Heart left ventricle (tissue), 16 donors: ENCODE measurements around the gene CCDC136. TPM values are rescaled to one million over a fixed set of nuclear protein-coding genes. Genes with fewer than 3 reads are reported as not detected.

ENCODE experiments used
- ATAC-seq, 4 donors: fragments of 200-7000 bp; cut with Tn5 transposase; one replicate each; pipeline ENCODE4 v1.9.1; 2020 to 2022; ENCODE audit warnings: moderate library complexity in 4 of 4, mild to moderate bottlenecking in 3 of 4, moderate number of reproducible peaks in 1 of 4
- DNase-seq, 5 donors: peaks; one replicate each; pipeline ENCODE4 v3.0.0-alpha.2; 2020
- H3K27ac ChIP-seq, 12 donors: fragments of 200-600 bp; sonication (generic) in 4 of 12; one replicate each; pipeline versions ENCODE4 v1.5.0 to v1.8.0; 2016 to 2022; ENCODE audit warnings: mild to moderate bottlenecking in 2 of 12
- H3K27me3 ChIP-seq, 9 donors: fragments of 200-600 bp; sonication (generic) in 2 of 9; one replicate each; pipeline versions ENCODE4 v1.5.1 to v1.8.0; 2016 to 2022; ENCODE audit warnings: mild to moderate bottlenecking in 3 of 9
- H3K36me3 ChIP-seq, 9 donors: fragments of 200-600 bp; sonication (generic) in 2 of 9; one replicate each; pipeline versions ENCODE4 v1.5.0 to v1.8.0; 2018 to 2022; ENCODE audit warnings: mild to moderate bottlenecking in 2 of 9
- H3K4me1 ChIP-seq, 12 donors: fragments of 200-600 bp; sonication (generic) in 4 of 12; one replicate each; pipeline versions ENCODE4 v1.5.0 to v1.8.0; 2016 to 2022; ENCODE audit warnings: mild to moderate bottlenecking in 3 of 12
- H3K4me3 ChIP-seq, 12 donors: fragments of 200-600 bp; sonication (generic) in 4 of 12; one replicate each; pipeline versions ENCODE4 v1.5.0 to v1.8.0; 2017 to 2022; ENCODE audit warnings: mild to moderate bottlenecking in 9 of 12, moderate library complexity in 4 of 12
- H3K9me3 ChIP-seq, 12 donors: fragments of 200-600 bp; sonication (generic) in 4 of 12; one replicate each; pipeline versions ENCODE4 v1.5.0 to v1.8.0; 2016 to 2022; ENCODE audit warnings: mild to moderate bottlenecking in 1 of 12
- POLR2A ChIP-seq, 2 donors: fragments of 450-650 bp; IDR thresholded peaks; one replicate each; pipeline ENCODE4 v1.6.1; 2017; ENCODE audit warnings: antibody characterized with exemption in 2 of 2, mild to moderate bottlenecking in 2 of 2, moderate library complexity in 2 of 2
- WGBS, 4 donors: extraction: QIAGEN DNeasy Blood & Tissue Kit in 2 of 4; methylation state at CpG; one replicate each; pipeline versions ENCODE4 v1.1.5 to v1.1.7; 2013 to 2018; 5-methylcytosine and 5-hydroxymethylcytosine counted together
- intact Hi-C, 10 donors: fragments of 100-400 bp; cut with DNase I; formaldehyde crosslinking; loops; one replicate each; pipeline versions ENCODE4 v1.11.1 to v1.14.2; 2022
- polyA plus RNA-seq, 2 donors: library from polyadenylated mRNA; stranded (reverse); fragments of 200-250 nt; gene quantifications; one replicate each; pipeline ENCODE4 v1.2.3, GENCODE V29; 2013
- total RNA-seq, 9 donors: library from RNA; depleted of rRNA in 2 of 9; stranded (reverse); fragments of >200 nt in 2 of 9; fragmentation: NEBNext Ultra II Directional in 3 of 9; extraction: Animal tissue kit (Norgen Biotek cat#: 25700) in 3 of 9; gene quantifications; one replicate each; pipeline versions ENCODE4 v1.1.0 to v1.2.4, GENCODE V29; 2016 to 2023
- TF ChIP-seq, protein P1 (sequence below), 12 donors: fragments of 200-600 bp; sonication (generic) in 4 of 12; IDR thresholded peaks; one replicate each; pipeline versions ENCODE4 v1.5.0 to v1.8.0; 2018 to 2022; ENCODE audit warnings: antibody characterized with exemption in 12 of 12, mild to moderate bottlenecking in 5 of 12
- donor health status: ischemic (EF 13 %, LVEDD 7.1; RV severe dilation, severe dysfunction).
- donor health status: healthy with polysubstance abuse.
- donor health status: DM: no; HTN: yes; CAD: no.
- donor health status: DM: no; HTN: no; CAD: no.
- donor health status: ischemic (EF 25% LVEDD 6.9; RV normal size, moderate dysfunction).
- donor health status: ischemic (EF 25% LVEDD 5.7; RV mildly dilated, moderate dysfunction).
- donor health status: healthy.
- donor health status: DM: yes; HTN: yes; CAD: no.
- donor health status: ischemic (EF 35%, LVEDD 5.7; RV mildly dilated, moderate dysfunction).
- donor health status: nonischemic (EF 11% LVEDD 7.7; RV severe dilation, severe dysfunction).
- donor health status: DM: yes; HTN: yes; CAD: no.
- donor health status: PGD.
- donor health status: ischemic (EF 29% LVEDD 5.4; RV normal size, mild dysfunction).
- donor health status: nonischemic (EF 23%, LVEDD 6.1; RV moderate dilation, normal function).

CCDC136 gene
- total and polyA plus RNA-seq, 11 donors, result 6.4 to 22.8 (median 10.4) TPM

DNA sequence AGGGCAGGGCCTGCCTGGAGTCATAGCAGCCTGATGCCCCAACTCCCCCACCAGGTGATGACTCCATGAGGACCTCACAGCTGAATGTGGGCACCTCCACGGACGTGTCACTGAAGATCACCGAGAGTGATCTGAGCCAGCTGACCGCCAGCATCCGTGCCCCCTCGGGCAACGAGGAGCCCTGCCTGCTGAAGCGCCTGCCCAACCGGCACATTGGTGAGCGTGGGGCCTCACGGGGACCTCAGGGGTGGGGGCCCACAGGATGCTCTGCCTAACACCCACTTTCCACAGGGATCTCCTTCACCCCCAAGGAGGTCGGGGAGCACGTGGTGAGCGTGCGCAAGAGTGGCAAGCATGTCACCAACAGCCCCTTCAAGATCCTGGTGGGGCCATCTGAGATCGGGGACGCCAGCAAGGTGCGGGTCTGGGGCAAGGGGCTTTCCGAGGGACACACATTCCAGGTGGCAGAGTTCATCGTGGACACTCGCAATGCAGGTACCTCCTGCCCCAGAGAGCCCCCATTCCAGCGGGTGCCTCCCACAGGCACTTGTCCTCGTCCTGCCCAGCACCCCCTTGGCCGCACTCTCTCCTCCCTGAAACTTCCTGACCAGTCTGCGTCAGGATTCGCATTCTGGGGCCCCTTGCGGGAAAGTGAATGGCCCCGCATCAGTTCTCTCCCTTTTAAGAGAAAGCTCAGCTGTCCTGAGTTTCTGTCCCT lies 60.9 kb downstream of the CCDC136 start:
- Histone ChIP-seq H3K4me1 (peaks cover 0 to 12% (median 0%) of the 10 kb centered on the region in 12 donors), H3K4me3 (no peak overlapping the region), H3K27ac (peak overlapping the region in 1 of 12 donors; percentile 24), H3K27me3 (no peaks in the 10 kb centered on the region), H3K36me3 (peaks cover 7 to 98% (median 94%) of the 10 kb centered on the region in 9 donors), H3K9me3 (no peaks in the 10 kb centered on the region)
- WGBS, 4 donors, result 87 to 92% (median 90%) methylated on average over 22 to 28 of the region's 28 CpGs
- intact Hi-C loops, result no loop called here
- ATAC-seq (no peak), DNase-seq (no peak)
- TF ChIP-seq, protein P1, sequence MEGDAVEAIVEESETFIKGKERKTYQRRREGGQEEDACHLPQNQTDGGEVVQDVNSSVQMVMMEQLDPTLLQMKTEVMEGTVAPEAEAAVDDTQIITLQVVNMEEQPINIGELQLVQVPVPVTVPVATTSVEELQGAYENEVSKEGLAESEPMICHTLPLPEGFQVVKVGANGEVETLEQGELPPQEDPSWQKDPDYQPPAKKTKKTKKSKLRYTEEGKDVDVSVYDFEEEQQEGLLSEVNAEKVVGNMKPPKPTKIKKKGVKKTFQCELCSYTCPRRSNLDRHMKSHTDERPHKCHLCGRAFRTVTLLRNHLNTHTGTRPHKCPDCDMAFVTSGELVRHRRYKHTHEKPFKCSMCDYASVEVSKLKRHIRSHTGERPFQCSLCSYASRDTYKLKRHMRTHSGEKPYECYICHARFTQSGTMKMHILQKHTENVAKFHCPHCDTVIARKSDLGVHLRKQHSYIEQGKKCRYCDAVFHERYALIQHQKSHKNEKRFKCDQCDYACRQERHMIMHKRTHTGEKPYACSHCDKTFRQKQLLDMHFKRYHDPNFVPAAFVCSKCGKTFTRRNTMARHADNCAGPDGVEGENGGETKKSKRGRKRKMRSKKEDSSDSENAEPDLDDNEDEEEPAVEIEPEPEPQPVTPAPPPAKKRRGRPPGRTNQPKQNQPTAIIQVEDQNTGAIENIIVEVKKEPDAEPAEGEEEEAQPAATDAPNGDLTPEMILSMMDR (IDR thresholded peaks at IDR 0.05), result no peak
- TF ChIP-seq POLR2A (IDR thresholded peaks at IDR 0.05), result no peak

DNA sequence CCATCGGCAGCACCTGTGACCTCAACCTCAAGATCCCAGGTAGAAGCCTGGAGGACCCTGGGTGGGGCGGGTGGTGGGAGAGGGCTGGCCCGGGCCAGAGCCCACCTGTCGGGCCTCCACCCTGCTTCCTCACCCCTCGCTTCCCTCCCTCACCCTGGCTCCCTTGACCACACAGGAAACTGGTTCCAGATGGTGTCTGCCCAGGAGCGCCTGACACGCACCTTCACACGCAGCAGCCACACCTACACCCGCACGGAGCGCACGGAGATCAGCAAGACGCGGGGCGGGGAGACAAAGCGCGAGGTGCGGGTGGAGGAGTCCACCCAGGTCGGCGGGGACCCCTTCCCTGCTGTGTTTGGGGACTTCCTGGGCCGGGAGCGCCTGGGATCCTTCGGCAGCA lies 62.0 kb downstream of the CCDC136 start:
- H3K4me1 ChIP-seq, result peaks cover under 1 to 17% (median 4%) of the 10 kb centered on the region in 12 donors
- TF ChIP-seq POLR2A (IDR thresholded peaks at IDR 0.05), result no peak
- TF ChIP-seq, protein P1 (IDR thresholded peaks at IDR 0.05), result no peak
- H3K4me3 ChIP-seq, result no peak overlapping the region
- intact Hi-C loops, result no loop called here
- H3K27me3 ChIP-seq, result no peaks in the 10 kb centered on the region
- peaks cover 7 to 94% (median 84%) of the 10 kb centered on the region in 9 donors for H3K36me3 ChIP-seq
- no peak for DNase-seq
- ATAC-seq, result no peak
- WGBS, 4 donors, result 86 to 90% (median 89%) methylated on average over 15 to 23 of the region's 23 CpGs
- no peaks in the 10 kb centered on the region for H3K9me3 ChIP-seq
- no peak overlapping the region for H3K27ac ChIP-seq

DNA sequence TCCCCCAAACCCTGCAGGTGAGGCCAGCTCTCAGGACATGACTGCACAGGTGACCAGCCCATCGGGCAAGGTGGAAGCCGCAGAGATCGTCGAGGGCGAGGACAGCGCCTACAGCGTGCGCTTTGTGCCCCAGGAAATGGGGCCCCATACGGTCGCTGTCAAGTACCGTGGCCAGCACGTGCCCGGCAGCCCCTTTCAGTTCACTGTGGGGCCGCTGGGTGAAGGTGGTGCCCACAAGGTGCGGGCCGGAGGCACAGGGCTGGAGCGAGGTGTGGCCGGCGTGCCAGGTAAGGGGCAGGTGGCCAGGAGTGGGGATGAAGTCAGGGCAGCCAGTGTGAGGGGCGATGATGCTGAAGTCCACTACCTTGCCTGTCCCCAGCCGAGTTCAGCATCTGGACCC lies 62.6 kb downstream of the CCDC136 start:
- DNase-seq (peak in 1 of 5 donors; percentile 65), ATAC-seq (no peak)
- Histone ChIP-seq H3K36me3 (peaks cover 7 to 91% (median 78%) of the 10 kb centered on the region in 9 donors), H3K9me3 (no peaks in the 10 kb centered on the region), H3K27ac (no peak overlapping the region), H3K27me3 (no peaks in the 10 kb centered on the region), H3K4me1 (peaks cover 3 to 23% (median 10%) of the 10 kb centered on the region in 12 donors), H3K4me3 (no peak overlapping the region)
- intact Hi-C loops, result no loop called here
- no peak for TF ChIP-seq POLR2A (IDR thresholded peaks at IDR 0.05)
- TF ChIP-seq, protein P1 (IDR thresholded peaks at IDR 0.05), result no peak
- 87 to 93% (median 91%) methylated on average over 18 to 21 of the region's 21 CpGs for WGBS, 4 donors

DNA sequence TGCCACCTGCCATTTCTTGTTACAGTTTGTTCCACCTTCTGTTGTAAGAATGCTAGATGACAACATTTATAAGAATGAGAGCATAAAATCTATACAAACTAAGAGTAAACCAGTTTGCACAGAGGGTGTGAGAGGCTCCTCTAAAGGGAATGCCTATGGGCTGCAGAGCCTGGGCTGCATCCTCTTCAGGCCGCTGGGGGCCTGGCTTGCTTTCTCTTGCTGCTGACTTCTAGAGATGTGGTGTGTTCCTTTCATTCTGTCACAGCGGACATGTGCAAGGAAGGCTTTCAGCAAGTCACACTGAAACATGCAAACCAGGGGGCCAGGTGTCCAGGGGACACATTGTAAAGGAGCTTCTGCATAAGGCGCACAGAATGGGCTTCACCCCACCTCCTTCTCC lies 63.8 kb downstream of the CCDC136 start:
- Histone ChIP-seq H3K4me3 (no peak overlapping the region), H3K4me1 (peaks cover 3 to 35% (median 21%) of the 10 kb centered on the region in 12 donors), H3K27me3 (no peaks in the 10 kb centered on the region), H3K9me3 (no peaks in the 10 kb centered on the region), H3K27ac (no peak overlapping the region), H3K36me3 (peaks cover 7 to 80% (median 66%) of the 10 kb centered on the region in 9 donors)
- ATAC-seq, result no peak
- no peak for DNase-seq
- no peak for TF ChIP-seq POLR2A (IDR thresholded peaks at IDR 0.05)
- TF ChIP-seq, protein P1 (IDR thresholded peaks at IDR 0.05), result no peak
- intact Hi-C loops, result no loop called here
- WGBS, 4 donors, result 80 to 91% (median 85%) methylated on average over 3 of the region's 3 CpGs
